IPS-11a (cell line): ENCODE measurements around the gene C1QTNF6.
"Not testable (repeated sequence)": the region's sequence is repeated elsewhere in the genome, so short reads cannot be mapped to it uniquely, and the experiment has no call there.

ENCODE experiments used
- H3K4me3 ChIP-seq: one replicate; pipeline ENCODE4 v1.5.1; 2013; ENCODE audit warnings: low read depth, low read length, control low read depth

C1QTNF6 gene

GRCh38 chr22:37178350-37179125 is 9.5 kb downstream of the C1QTNF6 start:
- no peak overlapping the region for H3K4me3 ChIP-seq

GRCh38 chr22:37177755-37178154 is 10.3 kb downstream of the C1QTNF6 start:
- H3K4me3 ChIP-seq: no peak overlapping the region

- H3K4me3 ChIP-seq: no peak overlapping the region
Measured at GRCh38 chr22:37177221-37177620, 10.8 kb downstream of the C1QTNF6 start.

- no peak overlapping the region for H3K4me3 ChIP-seq
Measured at GRCh38 chr22:37176464-37177061, 11.5 kb downstream of the C1QTNF6 start.

- no peak overlapping the region for H3K4me3 ChIP-seq
Measured at GRCh38 chr22:37175414-37176281, 12.4 kb downstream of the C1QTNF6 start.

GRCh38 chr22:37174964-37175363 is 13.1 kb downstream of the C1QTNF6 start:
- H3K4me3 ChIP-seq: no peak overlapping the region

GRCh38 chr22:37173709-37174108 is 14.3 kb downstream of the C1QTNF6 start:
- no peak overlapping the region for H3K4me3 ChIP-seq

- no peak overlapping the region for H3K4me3 ChIP-seq
Measured at GRCh38 chr22:37172266-37173245, 15.5 kb downstream of the C1QTNF6 start.

- no peak overlapping the region for H3K4me3 ChIP-seq
Measured at GRCh38 chr22:37171662-37172061, 16.4 kb downstream of the C1QTNF6 start.

- not testable (repeated sequence) for H3K4me3 ChIP-seq
Measured at GRCh38 chr22:37170689-37171405, 17.2 kb downstream of the C1QTNF6 start.

- no peak overlapping the region for H3K4me3 ChIP-seq
Measured at GRCh38 chr22:37169947-37170688, 17.9 kb downstream of the C1QTNF6 start.

- no peak overlapping the region for H3K4me3 ChIP-seq
Measured at GRCh38 chr22:37169406-37169805, 18.6 kb downstream of the C1QTNF6 start.

- H3K4me3 ChIP-seq: no peak overlapping the region
Measured at GRCh38 chr22:37167981-37168647, 19.9 kb downstream of the C1QTNF6 start.

GRCh38 chr22:37167176-37167980 is 20.7 kb downstream of the C1QTNF6 start:
- H3K4me3 ChIP-seq: no peak overlapping the region

- no peak overlapping the region for H3K4me3 ChIP-seq
Measured at GRCh38 chr22:37166675-37167066, 21.4 kb downstream of the C1QTNF6 start.

GRCh38 chr22:37165940-37166674 is 21.9 kb downstream of the C1QTNF6 start:
- H3K4me3 ChIP-seq: no peak overlapping the region

GRCh38 chr22:37165066-37165465 is 23.0 kb downstream of the C1QTNF6 start:
- H3K4me3 ChIP-seq: no peak overlapping the region
